H1 (cell line): ENCODE data around the gene ENDOD1. TPM values are rescaled to one million over a fixed set of nuclear protein-coding genes. Genes with fewer than 3 reads are reported as not detected.
A peak's percentile ranks its signal among the peaks of the same experiment; 100 is the strongest.

Experiments used
- CTCF ChIA-PET: fragments of 300-600 bp; sonication (Branson Sonifier 250); formaldehyde crosslinking; loops from one replicate; lab custom pipeline; 2021; ENCODE audit not compliant: partially characterized antibody; lab: Charles Lee
- POLR2A ChIA-PET: fragments of 300-600 bp; sonication (Branson Sonifier 250); formaldehyde crosslinking; loops from one replicate; lab custom pipeline; 2021; ENCODE audit warnings: inconsistent platforms; ENCODE audit not compliant: partially characterized antibody; lab: Charles Lee
- DNase-seq, 2 experiments: peaks; one replicate each; pipeline versions ENCODE4 v3.0.0 to v3.0.0-alpha.2; 2010 to 2022; ENCODE audit warnings: low spot score in 2 of 2, low read depth in 1 of 2, mixed read lengths in 1 of 2
- FAIRE-seq: peaks from 2 replicates; lab custom pipeline; 2011; peaks lifted over from hg19 to GRCh38; lab: Jason Lieb, UNC
- H2AFZ ChIP-seq: 2 replicates; pipeline ENCODE4 v1.8.1; 2012; ENCODE audit warnings: low read length, inconsistent platforms
- H2AK5ac ChIP-seq: 2 replicates; pipeline ENCODE4 v1.6.1; 2013; ENCODE audit warnings: low read depth, low read length
- H2BK120ac ChIP-seq: replicated peaks from 2 replicates; pipeline ENCODE3; 2013; ENCODE audit warnings: low read depth, low read length, inconsistent platforms
- H2BK12ac ChIP-seq: 2 replicates; pipeline ENCODE4 v1.6.1; 2013; ENCODE audit warnings: low read depth, low read length
- H2BK15ac ChIP-seq: 2 replicates; pipeline ENCODE4 v1.6.1; 2013; ENCODE audit warnings: low read length
- H2BK20ac ChIP-seq: 2 replicates; pipeline ENCODE4 v1.6.1; 2013; ENCODE audit warnings: low read length
- H2BK5ac ChIP-seq: 2 replicates; pipeline ENCODE4 v1.6.1; 2013; ENCODE audit warnings: low read depth, low read length
- H3K14ac ChIP-seq: 2 replicates; pipeline ENCODE4 v1.6.1; 2013; ENCODE audit warnings: inconsistent platforms; ENCODE audit not compliant: insufficient read length
- H3K18ac ChIP-seq: 2 replicates; pipeline ENCODE4 v1.6.1; 2013; ENCODE audit warnings: low read length; ENCODE audit errors: extremely low read depth
- H3K23ac ChIP-seq: 2 replicates; pipeline ENCODE4 v1.6.1; 2013; ENCODE audit warnings: inconsistent platforms; ENCODE audit not compliant: insufficient read length
- H3K23me2 ChIP-seq: 2 replicates; pipeline ENCODE4 v1.6.1; 2013; ENCODE audit warnings: low read depth, low read length
- H3K27ac ChIP-seq: 2 replicates; pipeline ENCODE4 v1.6.1; 2011; ENCODE audit warnings: low read depth, low read length, inconsistent platforms
- H3K27me3 ChIP-seq, 4 experiments: replicated peaks in 1 of 4; 1 replicate in 1 of 4; 2 replicates in 3 of 4; pipeline versions ENCODE4 v1.6.1 to v1.8.1; 2011 to 2013; ENCODE audit warnings: low read length in 3 of 4, mild to moderate bottlenecking in 3 of 4, inconsistent platforms in 2 of 4, mixed read lengths in 2 of 4, moderate library complexity in 1 of 4; ENCODE audit not compliant: control insufficient read depth in 3 of 4, insufficient read depth in 3 of 4; ENCODE audit errors: extremely low read depth in 1 of 4
- H3K36me3 ChIP-seq, 4 experiments: 2 replicates each; pipeline versions ENCODE4 v1.6.1 to v1.8.1; 2011 to 2013; ENCODE audit warnings: mild to moderate bottlenecking in 4 of 4, low read length in 3 of 4, moderate library complexity in 2 of 4, control low read depth in 1 of 4, inconsistent platforms in 1 of 4; ENCODE audit not compliant: insufficient read depth in 4 of 4, control insufficient read depth in 2 of 4
- H3K4ac ChIP-seq: replicated peaks from 2 replicates; pipeline ENCODE3; 2013; ENCODE audit warnings: low read length, low read depth, mixed read lengths, inconsistent platforms; ENCODE audit not compliant: insufficient read length
- H3K4me1 ChIP-seq, 4 experiments: replicated peaks in 1 of 4; 1 replicate in 1 of 4; 2 replicates in 3 of 4; pipeline versions ENCODE4 v1.6.1 to v1.8.1; 2011 to 2013; ENCODE audit warnings: low read length in 3 of 4, inconsistent platforms in 2 of 4, mixed read lengths in 1 of 4; ENCODE audit not compliant: insufficient read depth in 4 of 4, control insufficient read depth in 3 of 4
- H3K4me2 ChIP-seq, 2 experiments: 2 replicates each; pipeline versions ENCODE4 v1.6.1 to v1.8.1; 2011 to 2013; ENCODE audit warnings: low read depth in 2 of 2, low read length in 2 of 2, control low read depth in 1 of 2, inconsistent platforms in 1 of 2, mild to moderate bottlenecking in 1 of 2; ENCODE audit not compliant: insufficient read depth in 1 of 2
- H3K4me3 ChIP-seq, 4 experiments: fragments of 200-600, 300-600 bp in 1 of 4; sonication (generic), shearing (Covaris generic), sonication (Bioruptor Twin) in 1 of 4; 2 replicates each; pipeline versions ENCODE4 v1.5.1 to v1.8.1; 2011 to 2016; ENCODE audit warnings: low read length in 4 of 4, low read depth in 3 of 4, control low read depth in 2 of 4, inconsistent platforms in 2 of 4, mild to moderate bottlenecking in 2 of 4, mixed read lengths in 1 of 4, moderate library complexity in 1 of 4; ENCODE audit not compliant: insufficient read depth in 2 of 4; ENCODE audit errors: extremely low read depth in 1 of 4
- H3K56ac ChIP-seq: replicated peaks from 2 replicates; pipeline ENCODE3; 2013; ENCODE audit warnings: low read depth, mild to moderate bottlenecking, mixed read lengths, low read length, inconsistent platforms; ENCODE audit not compliant: insufficient read length
- H3K79me1 ChIP-seq: 2 replicates; pipeline ENCODE4 v1.6.1; 2013; ENCODE audit warnings: low read depth, low read length, control low read depth
- H3K79me2 ChIP-seq, 2 experiments: 2 replicates each; pipeline versions ENCODE4 v1.6.1 to v1.8.1; 2012 to 2013; ENCODE audit warnings: low read length in 2 of 2, mild to moderate bottlenecking in 2 of 2, inconsistent platforms in 1 of 2; ENCODE audit not compliant: insufficient read depth in 2 of 2, control insufficient read depth in 1 of 2
- H3K9ac ChIP-seq, 4 experiments: replicated peaks in 1 of 4; 1 replicate in 1 of 4; 2 replicates in 3 of 4; pipeline versions ENCODE4 v1.6.1 to v1.8.1; 2011 to 2013; ENCODE audit warnings: low read depth in 3 of 4, low read length in 3 of 4, control low read depth in 2 of 4, mild to moderate bottlenecking in 2 of 4, moderate library complexity in 2 of 4, inconsistent platforms in 1 of 4; ENCODE audit errors: extremely low read depth in 1 of 4
- H3K9me3 ChIP-seq, 2 experiments: 2 replicates each; pipeline versions ENCODE4 v1.6.1 to v1.8.1; 2012 to 2013; ENCODE audit warnings: mild to moderate bottlenecking in 2 of 2, moderate library complexity in 2 of 2, control low read depth in 1 of 2, inconsistent platforms in 1 of 2, low read depth in 1 of 2, low read length in 1 of 2, mixed read lengths in 1 of 2; ENCODE audit not compliant: insufficient read depth in 2 of 2
- H4K20me1 ChIP-seq, 2 experiments: replicated peaks in 1 of 2; 2 replicates each; pipeline versions ENCODE3 to v1.8.1; 2011 to 2013; ENCODE audit warnings: inconsistent platforms in 2 of 2, low read length in 2 of 2, mild to moderate bottlenecking in 1 of 2; ENCODE audit not compliant: insufficient read depth in 2 of 2, control insufficient read depth in 1 of 2
- H4K5ac ChIP-seq: 2 replicates; pipeline ENCODE4 v1.6.1; 2013; ENCODE audit warnings: low read length, low read depth, mixed read lengths, inconsistent platforms; ENCODE audit not compliant: insufficient read length
- H4K8ac ChIP-seq: 2 replicates; pipeline ENCODE4 v1.8.0; 2013; ENCODE audit warnings: mild to moderate bottlenecking, moderate library complexity, low read length, inconsistent platforms; ENCODE audit not compliant: insufficient read depth; ENCODE audit errors: extremely low read depth
- H4K91ac ChIP-seq: replicated peaks from 2 replicates; pipeline ENCODE3; 2013; ENCODE audit warnings: low read length, mixed read lengths, inconsistent platforms; ENCODE audit not compliant: insufficient read length
- BACH1 ChIP-seq: IDR thresholded peaks from 2 replicates; pipeline ENCODE4 v1.6.1; 2012; ENCODE audit warnings: low read length, improper control_type of control experiment
- BRCA1 ChIP-seq: IDR thresholded peaks from 2 replicates; pipeline ENCODE4 v1.6.1; 2012; ENCODE audit warnings: low read depth, low read length, improper control_type of control experiment
- JUN ChIP-seq: IDR thresholded peaks from 2 replicates; pipeline ENCODE4 v1.6.1; 2011; ENCODE audit warnings: low read depth, mild to moderate bottlenecking, improper control_type of control experiment, low read length
- SIN3A ChIP-seq, 2 experiments: IDR thresholded peaks in 1 of 2; conservative IDR thresholded peaks in 1 of 2; 2 replicates each; pipeline ENCODE4 v1.6.1; 2011 to 2012; ENCODE audit warnings: low read length in 2 of 2, improper control_type of control experiment in 1 of 2, low read depth in 1 of 2, mild to moderate bottlenecking in 1 of 2
- SP4 ChIP-seq: IDR thresholded peaks from 2 replicates; pipeline ENCODE4 v1.6.1; 2012; ENCODE audit warnings: low read length, inconsistent platforms
- SRF ChIP-seq: IDR thresholded peaks from 2 replicates; pipeline ENCODE4 v1.6.1; 2011; ENCODE audit warnings: mild to moderate bottlenecking, low read depth, low read length, moderate library complexity
- SUZ12 ChIP-seq: fragments of 200-600 bp; sonication (generic); IDR thresholded peaks from 2 replicates; pipeline ENCODE4 v1.6.1; 2012; ENCODE audit warnings: mild to moderate bottlenecking, inconsistent platforms, low read length, moderate library complexity, mixed read lengths
- WGBS, 2 experiments: shearing (Covaris generic) in 1 of 2; methylation state at CpG; one replicate each; pipeline versions ENCODE4 v1.1.6 to v1.1.7; 2013 to 2015; ENCODE audit warnings: low lambda C conversion rate in 2 of 2, mixed read lengths in 2 of 2, inconsistent platforms in 1 of 2, low coverage in 1 of 2, missing lambda C conversion rate in 1 of 2; ENCODE audit not compliant: insufficient replicate concordance in 2 of 2, insufficient coverage in 1 of 2, insufficient read length in 1 of 2; ENCODE audit errors: extremely low coverage in 1 of 2, missing lambda C conversion rate in 1 of 2; 5-methylcytosine and 5-hydroxymethylcytosine counted together
- polyA plus RNA-seq, 7 experiments: library from polyadenylated mRNA; depleted of rRNA in 3 of 7; stranded (reverse) in 5 of 7; unstranded in 2 of 7; fragments of >200 nt in 5 of 7; fragments of 200-250 nt in 2 of 7; gene quantifications; 1 replicate in 5 of 7; 2 replicates in 1 of 7; 4 replicates in 1 of 7; pipeline versions ENCODE4 v1.2.1 to v1.2.3, GENCODE V29; 2011 to 2013; ENCODE audit warnings: missing spikeins in 2 of 7, mixed read lengths in 2 of 7
- total RNA-seq: library from RNA; stranded (reverse); fragmentation: NEBNext Ultra II Directional; extraction: Animal tissue kit (Norgen Biotek cat#: 25700); gene quantifications from 2 replicates; pipeline ENCODE4 v1.2.1, GENCODE V29; 2021
- TF ChIP-seq, protein P1 (sequence below): IDR thresholded peaks from 2 replicates; pipeline ENCODE4 v1.6.1; 2012; ENCODE audit warnings: low read length, inconsistent platforms
- TF ChIP-seq, protein P2 (sequence below): IDR thresholded peaks from 2 replicates; pipeline ENCODE4 v1.6.1; 2012; ENCODE audit warnings: inconsistent platforms

ENDOD1 gene
- total and polyA plus RNA-seq, 2 of the 8 experiments (the other 6 are each of a cell fraction or from before 2014, with no cell fraction given), result 1.2 to 2.5 TPM

DNA sequence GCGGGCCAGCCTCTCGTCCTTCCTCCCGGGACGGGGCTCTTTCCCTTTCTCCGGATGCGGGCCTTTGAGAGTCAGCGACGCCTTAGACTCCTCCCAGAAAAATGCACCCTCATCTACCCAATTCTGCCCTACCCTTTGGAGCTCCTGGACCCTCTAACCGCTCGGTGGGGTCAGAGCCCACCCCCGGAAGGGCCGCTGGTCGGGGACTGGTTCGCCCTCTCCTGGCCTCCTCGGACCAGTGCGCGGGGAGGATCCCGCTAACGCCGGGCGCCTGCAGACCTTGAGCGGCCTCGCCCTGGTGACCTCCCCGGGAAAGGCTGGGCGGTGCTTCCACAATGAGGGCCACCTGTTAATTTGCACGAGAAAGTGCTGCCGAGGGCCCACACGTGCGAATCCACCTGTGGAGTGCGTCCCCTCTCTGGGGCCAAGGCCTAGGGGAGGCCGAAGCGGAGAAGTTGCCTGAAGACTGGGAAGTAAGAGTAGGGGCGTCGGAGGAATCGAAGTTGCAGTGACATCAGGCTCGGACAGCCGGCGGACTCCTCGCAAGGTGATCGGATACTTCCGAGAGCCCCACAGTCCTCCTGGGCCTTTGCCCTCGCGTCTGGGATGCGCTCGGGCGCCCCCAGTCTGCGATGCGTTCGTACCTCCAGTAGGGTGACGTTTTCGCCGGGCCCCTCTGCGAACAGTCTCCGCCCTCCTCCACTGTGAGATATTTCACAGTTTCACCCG lies 61.5 kb downstream of the ENDOD1 start:
- ChIA-PET POLR2A (interaction anchor here (0.5 to 3.7 kb wide), 4 partner anchors 70 to 639 kb away, joined by 3 to 35 read pairs (median 4); partner anchors contain the start of genes CEP57, FAM76B and SRSF8), CTCF (interaction anchor here (0.6 to 17.5 kb wide), 85 partner anchors 9 to 1274 kb away, joined by 3 to 407 read pairs (median 4); partner anchors contain the start of genes CEP57, ENDOD1, FAM76B and SESN3)
- Histone ChIP-seq H3K79me1 (no peaks in the 10 kb centered on the region), H3K79me2 (no peaks in the 10 kb centered on the region), H2BK5ac (no peak overlapping the region), H3K9ac (peak overlapping the region in 3 of 4 experiments; percentile 5 to 40 (median 35); a peak in 5 of 7 replicates), H2AK5ac (no peak overlapping the region), H3K36me3 (no peaks in the 10 kb centered on the region), H2BK120ac (no peak overlapping the region), H3K14ac (no peak overlapping the region), H3K23ac (no peak overlapping the region), H4K8ac (peak overlapping the region; percentile 60; the same call in 1 of the 2 replicates), H3K27ac (no peak overlapping the region), H3K23me2 (peaks cover 15% of the 10 kb centered on the region; the same call in 1 of the 2 replicates), H2BK15ac (no peak overlapping the region), H3K27me3 (peaks cover 15 to 45% (median 36%) of the 10 kb centered on the region in 4 experiments), H3K4me2 (peak overlapping the region; percentile 95 to 98), H2BK12ac (peak overlapping the region; percentile 40; the same call in 1 of the 2 replicates), H4K91ac (peak overlapping the region; percentile 85), H3K4ac (no peak overlapping the region), H2AFZ (peak overlapping the region; percentile 95), H3K56ac (no peak overlapping the region), H4K20me1 (no peaks in the 10 kb centered on the region), H2BK20ac (no peak overlapping the region), H3K9me3 (no peaks in the 10 kb centered on the region), H3K4me1 (peaks cover 3 to 5% (median 4%) of the 10 kb centered on the region in 4 experiments; a peak in 6 of 7 replicates), H4K5ac (peak overlapping the region; percentile 49), H3K4me3 (peak overlapping the region; percentile 38 to 73 (median 60)), H3K18ac (peak overlapping the region; percentile 60; the same call in 1 of the 2 replicates)
- 2% methylated on average over 54 of the region's 55 CpGs; no CpG with 5 or more reads in 1 of the 2 experiments for WGBS, 2 experiments
- peak; percentile 55 for FAIRE-seq
- DNase-seq, result peak; percentile 91 to 93
- TF ChIP-seq BRCA1 (no peak), BACH1 (peak; percentile 18; the same call in 1 of the 2 replicates), SIN3A (conservative IDR thresholded peaks at IDR 0.05 in 1 of 2, IDR thresholded peaks at IDR 0.05 in 1 of 2; ENCODE audit: low read depth in 1 of 2, low read length in 2 of 2) (peak in 1 of 2 experiments; percentile 63; a peak in 1 of 4 replicates), SUZ12 (no peak; the same call in none of the 2 replicates), JUN (no peak), SP4 (no peak), SRF (no peak)
- TF ChIP-seq, protein P1, sequence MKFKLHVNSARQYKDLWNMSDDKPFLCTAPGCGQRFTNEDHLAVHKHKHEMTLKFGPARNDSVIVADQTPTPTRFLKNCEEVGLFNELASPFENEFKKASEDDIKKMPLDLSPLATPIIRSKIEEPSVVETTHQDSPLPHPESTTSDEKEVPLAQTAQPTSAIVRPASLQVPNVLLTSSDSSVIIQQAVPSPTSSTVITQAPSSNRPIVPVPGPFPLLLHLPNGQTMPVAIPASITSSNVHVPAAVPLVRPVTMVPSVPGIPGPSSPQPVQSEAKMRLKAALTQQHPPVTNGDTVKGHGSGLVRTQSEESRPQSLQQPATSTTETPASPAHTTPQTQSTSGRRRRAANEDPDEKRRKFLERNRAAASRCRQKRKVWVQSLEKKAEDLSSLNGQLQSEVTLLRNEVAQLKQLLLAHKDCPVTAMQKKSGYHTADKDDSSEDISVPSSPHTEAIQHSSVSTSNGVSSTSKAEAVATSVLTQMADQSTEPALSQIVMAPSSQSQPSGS, result peak; percentile 88
- TF ChIP-seq, protein P2, sequence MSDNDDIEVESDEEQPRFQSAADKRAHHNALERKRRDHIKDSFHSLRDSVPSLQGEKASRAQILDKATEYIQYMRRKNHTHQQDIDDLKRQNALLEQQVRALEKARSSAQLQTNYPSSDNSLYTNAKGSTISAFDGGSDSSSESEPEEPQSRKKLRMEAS, result peak; percentile 88
